SK-N-SH treated with all-trans-retinoic acid at 6 μM for 48 hours (cell line): ENCODE measurements around the gene ACTN4.

Experiments used
- CSDC2 ChIP-seq: fragments of 250-450 bp; sonication (Bioruptor Pico); IDR thresholded peaks from 2 replicates; pipeline ENCODE4 v1.5.0; 2020; ENCODE audit warnings: mild to moderate bottlenecking, moderate library complexity
- RARB ChIP-seq: fragments of 250-450 bp; sonication (Bioruptor Pico); IDR thresholded peaks from 2 replicates; pipeline ENCODE4 v1.8.0; 2021; ENCODE audit warnings: mild to moderate bottlenecking, moderate library complexity
- ZNF565 ChIP-seq: fragments of 450-650 bp; formaldehyde crosslinking; conservative IDR thresholded peaks from 2 replicates; pipeline ENCODE4 v1.5.0; 2020; ENCODE audit warnings: low read depth, mild to moderate bottlenecking, moderate library complexity
- ZNF70 ChIP-seq: fragments of 450-650 bp; formaldehyde crosslinking; IDR thresholded peaks from 2 replicates; pipeline ENCODE4 v1.5.0; 2020; ENCODE audit warnings: mild to moderate bottlenecking, moderate library complexity
- ZNF8 ChIP-seq: fragments of 450-650 bp; formaldehyde crosslinking; IDR thresholded peaks from 2 replicates; pipeline ENCODE4 v1.5.0; 2020; ENCODE audit warnings: mild to moderate bottlenecking, moderate library complexity

DNA sequence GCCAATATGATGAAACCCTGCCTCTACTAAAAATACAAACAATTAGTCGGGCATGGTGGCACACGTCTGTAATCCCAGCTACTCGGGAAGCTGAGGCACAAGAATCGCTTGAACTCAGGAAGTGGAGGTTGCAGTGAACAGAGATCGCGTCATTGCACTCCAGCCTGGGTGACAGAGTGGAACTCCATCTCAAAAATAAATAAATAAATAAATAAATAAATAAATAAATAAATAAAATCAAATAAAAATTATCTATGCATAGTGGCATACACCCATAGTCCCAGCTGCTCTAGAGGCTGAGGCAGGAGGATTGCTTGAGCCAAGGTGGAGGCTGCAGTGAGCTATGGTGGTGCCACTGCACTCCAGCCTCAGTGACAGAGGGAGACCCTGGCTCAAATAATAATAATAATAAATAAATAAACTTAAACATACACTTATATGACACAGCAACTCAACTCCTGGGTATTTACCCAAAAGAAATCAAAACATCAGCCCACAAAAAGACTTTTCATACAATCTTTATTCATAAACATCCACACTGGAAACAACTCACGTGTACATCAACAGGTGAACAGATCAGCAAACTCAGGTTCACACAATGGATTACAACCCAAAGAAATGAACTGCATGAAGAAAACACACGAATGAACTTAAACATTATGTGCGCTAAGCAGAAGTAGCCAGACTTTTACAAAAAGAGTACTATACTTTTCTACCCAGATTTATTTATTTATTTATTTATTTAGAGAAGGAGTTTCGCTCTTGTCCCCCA, 119.0 kb downstream of the ACTN4 start:
- TF ChIP-seq ZNF70 (CRISPR knock-in tag) (no peak), ZNF565 (CRISPR knock-in tag) (no peak), ZNF8 (CRISPR knock-in tag) (no peak), RARB (CRISPR knock-in tag) (no peak), CSDC2 (CRISPR knock-in tag) (no peak)
